HG03139 (cell line): ENCODE measurements around the gene TUBA1B.
A peak's percentile ranks its signal among the peaks of the same experiment; 100 is the strongest.
"Not testable (repeated sequence)": the region's sequence is repeated elsewhere in the genome, so short reads cannot be mapped to it uniquely, and the experiment has no call there.

Experiments used
- ATAC-seq: cut with Tn5 transposase; IDR thresholded peaks from one replicate; pipeline ENCODE4 v1.9.1; 2021; ENCODE audit not compliant: unreplicated experiment

The TUBA1B gene

GRCh38 chr12:49127971-49128370 lies 3.2 kb downstream of the TUBA1B start:
- ATAC-seq = not testable (repeated sequence)

GRCh38 chr12:49126852-49127763 lies 4.1 kb downstream of the TUBA1B start:
- ATAC-seq = no peak

GRCh38 chr12:49121047-49121696 lies 10.0 kb downstream of the TUBA1B start:
- ATAC-seq = no peak

GRCh38 chr12:49111206-49111605 lies 20.0 kb downstream of the TUBA1B start:
- no peak for ATAC-seq

GRCh38 chr12:49110464-49111155 lies 20.6 kb downstream of the TUBA1B start, which contains the start of gene LMBR1L:
Gene LMBR1L, minus strand, starts transcription at chr12:49110847. Its CDS starts 292 bp downstream, at chr12:49110555.
- ATAC-seq = peak; percentile 94

- no peak for ATAC-seq
Measured at GRCh38 chr12:49109641-49110463, 21.3 kb downstream of the TUBA1B start.

- no peak for ATAC-seq
Measured at GRCh38 chr12:49108958-49109404, 22.2 kb downstream of the TUBA1B start.

- ATAC-seq = no peak
Measured at GRCh38 chr12:49105504-49106084, 25.6 kb downstream of the TUBA1B start.

- ATAC-seq = no peak
Measured at GRCh38 chr12:49104822-49105221, 26.4 kb downstream of the TUBA1B start.

GRCh38 chr12:49100380-49100779 lies 30.8 kb downstream of the TUBA1B start:
- ATAC-seq = no peak

- no peak for ATAC-seq
Measured at GRCh38 chr12:49098703-49099102, 32.5 kb downstream of the TUBA1B start.

- no peak for ATAC-seq
Measured at GRCh38 chr12:49098035-49098451, 33.2 kb downstream of the TUBA1B start.

GRCh38 chr12:49097381-49097780 lies 33.8 kb downstream of the TUBA1B start:
- no peak for ATAC-seq

GRCh38 chr12:49094975-49095365 lies 36.2 kb downstream of the TUBA1B start:
- no peak for ATAC-seq

GRCh38 chr12:49094160-49094974 lies 36.8 kb downstream of the TUBA1B start, which contains the start of gene DHH:
Gene DHH, minus strand, starts transcription at chr12:49094801. Its CDS starts 289 bp downstream, at chr12:49094512.
- ATAC-seq = no peak

- ATAC-seq = no peak
Measured at GRCh38 chr12:49093792-49094159, 37.4 kb downstream of the TUBA1B start.

GRCh38 chr12:49092816-49093406 lies 38.3 kb downstream of the TUBA1B start:
- ATAC-seq = no peak

- ATAC-seq = no peak
Measured at GRCh38 chr12:49092086-49092815, 38.9 kb downstream of the TUBA1B start.

- no peak for ATAC-seq
Measured at GRCh38 chr12:49091836-49092085, 39.4 kb downstream of the TUBA1B start.
